HG03571 (cell line): Measurements from ENCODE around the gene SLC47A2.
"Not testable (repeated sequence)": the region's sequence is repeated elsewhere in the genome, so short reads cannot be mapped to it uniquely, and the experiment has no call there.

Experiments used
- ATAC-seq: cut with Tn5 transposase; IDR thresholded peaks from one replicate; pipeline ENCODE4 v1.9.1; 2021; ENCODE audit not compliant: unreplicated experiment

Gene SLC47A2

GRCh38 chr17:19671433-19671832 is 45.0 kb downstream of the SLC47A2 start:
- no peak for ATAC-seq

- no peak for ATAC-seq
These were observed 45.5 kb downstream of the SLC47A2 start for GRCh38 chr17:19670908-19671307.

DNA sequence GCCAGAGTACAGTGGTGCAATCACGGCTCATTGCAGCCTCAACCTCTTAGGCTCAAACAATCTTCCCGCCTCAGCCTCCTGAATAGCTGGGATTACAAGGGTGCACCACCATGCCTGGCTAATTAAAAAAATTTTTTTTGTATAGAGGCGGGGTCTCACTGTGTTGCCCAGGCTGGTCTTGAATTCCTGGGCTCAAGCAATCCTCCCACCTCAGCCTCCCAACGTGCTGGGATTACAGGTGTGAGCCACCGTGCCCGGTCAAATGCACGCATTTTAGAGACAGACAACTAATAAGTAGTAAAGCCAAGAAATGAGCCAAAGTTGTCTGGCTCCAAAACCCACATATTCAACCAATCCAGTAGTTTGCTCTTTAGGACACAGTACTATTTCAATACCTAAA is 46.7 kb downstream of the SLC47A2 start:
- ATAC-seq = not testable (repeated sequence)

GRCh38 chr17:19664821-19665181 is 51.6 kb downstream of the SLC47A2 start:
- no peak for ATAC-seq

GRCh38 chr17:19664136-19664820 is 52.1 kb downstream of the SLC47A2 start:
- no peak for ATAC-seq

DNA sequence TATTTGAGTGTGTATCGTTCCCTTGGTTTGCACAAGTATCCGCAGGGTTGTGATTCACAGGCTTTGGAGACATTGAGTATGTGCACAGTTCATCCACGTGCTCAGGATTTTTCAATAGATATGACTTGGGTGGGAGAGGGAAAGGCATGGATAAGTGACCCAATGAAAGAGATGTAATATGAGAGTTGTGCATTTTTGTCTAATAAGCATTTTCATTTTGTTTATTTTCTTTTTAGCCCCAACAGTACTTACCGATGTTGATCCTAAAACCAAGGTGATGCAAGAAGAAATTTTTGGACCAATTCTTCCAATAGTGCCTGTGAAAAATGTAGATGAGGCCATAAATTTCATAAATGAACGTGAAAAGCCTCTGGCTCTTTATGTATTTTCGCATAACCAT is 53.3 kb downstream of the SLC47A2 start:
- ATAC-seq = no peak

DNA sequence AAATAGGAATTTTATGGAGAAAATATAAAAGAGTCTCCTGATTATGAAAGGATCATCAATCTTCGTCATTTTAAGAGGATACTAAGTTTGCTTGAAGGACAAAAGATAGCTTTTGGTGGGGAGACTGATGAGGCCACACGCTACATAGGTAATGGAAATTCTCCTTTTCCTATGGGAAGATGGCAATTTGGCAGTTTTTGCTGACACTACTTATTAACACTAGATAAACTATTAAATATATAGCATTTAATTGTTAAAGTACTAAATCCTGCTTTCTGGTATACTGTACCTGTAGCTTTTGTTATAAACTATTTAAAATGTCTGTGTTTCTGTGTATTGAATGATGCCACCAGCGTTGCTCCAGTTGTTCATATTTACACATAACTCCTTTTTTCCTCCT is 55.3 kb downstream of the SLC47A2 start:
- ATAC-seq = no peak

- ATAC-seq = no peak
These were observed 56.0 kb downstream of the SLC47A2 start for GRCh38 chr17:19660219-19660870.

GRCh38 chr17:19659366-19660177 is 56.8 kb downstream of the SLC47A2 start:
- ATAC-seq = no peak

GRCh38 chr17:19656851-19657581 is 59.4 kb downstream of the SLC47A2 start:
- no peak for ATAC-seq

- no peak for ATAC-seq
These were observed 60.0 kb downstream of the SLC47A2 start for GRCh38 chr17:19656336-19656735.

- no peak for ATAC-seq
These were observed 61.5 kb downstream of the SLC47A2 start for GRCh38 chr17:19654896-19655295.

- ATAC-seq = no peak
These were observed 62.0 kb downstream of the SLC47A2 start for GRCh38 chr17:19654342-19654886.

DNA sequence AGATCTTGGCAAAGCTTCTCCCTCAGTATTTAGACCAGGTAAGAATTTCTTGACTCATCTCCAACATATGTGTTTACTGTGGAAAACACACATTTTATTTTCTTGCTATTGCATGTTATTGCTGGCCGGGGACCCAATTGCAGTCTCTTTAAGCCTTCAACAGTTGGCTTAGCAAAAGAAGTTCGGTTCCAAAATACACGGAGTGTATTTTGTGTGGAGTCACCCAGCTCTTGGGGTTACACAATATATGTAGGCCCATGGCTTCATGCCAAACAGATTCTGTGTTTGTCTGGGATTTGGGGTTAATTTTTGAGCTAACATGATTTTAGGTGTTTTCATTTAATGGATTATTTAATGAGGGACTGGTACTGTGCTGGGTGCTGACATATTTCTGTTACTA is 63.8 kb downstream of the SLC47A2 start:
- ATAC-seq = no peak

DNA sequence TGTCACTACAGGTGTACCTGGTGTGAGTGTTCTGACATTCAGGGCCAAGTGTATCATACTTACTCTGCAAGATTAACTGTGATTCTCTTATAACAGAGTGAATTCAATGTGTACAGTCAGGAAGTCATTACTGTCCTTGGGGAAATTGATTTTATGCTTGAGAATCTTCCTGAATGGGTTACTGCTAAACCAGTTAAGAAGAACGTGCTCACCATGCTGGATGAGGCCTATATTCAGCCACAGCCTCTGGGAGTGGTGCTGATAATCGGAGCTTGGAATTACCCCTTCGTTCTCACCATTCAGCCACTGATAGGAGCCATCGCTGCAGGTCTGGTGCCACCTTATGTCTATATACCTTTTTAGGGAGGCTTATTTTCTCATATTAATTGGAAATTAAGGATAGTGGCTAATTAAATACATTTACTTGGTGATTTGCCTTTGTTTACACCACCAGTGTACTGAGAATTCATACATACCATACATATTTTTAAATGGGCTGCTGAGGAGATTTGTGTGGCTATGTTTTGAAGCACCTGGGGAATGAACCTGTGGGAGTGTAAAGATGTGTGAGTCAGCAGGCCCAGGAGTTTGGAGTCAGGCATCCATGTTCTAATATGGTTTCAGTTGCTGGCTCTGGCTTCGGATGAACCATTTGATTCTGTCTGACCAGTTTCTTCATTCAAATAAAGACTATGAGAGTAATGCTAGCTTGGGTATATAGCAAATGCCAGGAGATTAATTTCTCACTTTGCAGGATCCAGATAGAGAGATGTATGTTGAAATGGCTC is 64.7 kb downstream of the SLC47A2 start:
- ATAC-seq = no peak

DNA sequence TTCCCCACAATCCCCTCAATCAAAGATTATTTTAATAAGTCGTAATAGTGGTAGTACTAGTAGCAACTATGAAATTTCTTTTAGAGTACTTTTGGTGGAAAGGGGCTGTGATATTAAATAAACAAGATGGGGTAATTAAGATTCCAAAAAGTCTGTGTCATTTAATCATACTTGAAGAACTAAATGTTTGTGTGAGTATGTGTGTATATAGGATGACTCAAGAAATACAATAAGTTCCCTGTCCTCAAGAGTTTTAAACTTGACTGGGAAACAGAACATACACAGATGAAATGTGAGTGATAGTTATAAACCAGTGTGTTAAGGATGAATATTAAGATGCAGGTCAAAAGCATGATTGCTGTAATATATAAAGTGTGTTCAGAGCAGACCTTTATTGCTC is 65.6 kb downstream of the SLC47A2 start:
- ATAC-seq = no peak

DNA sequence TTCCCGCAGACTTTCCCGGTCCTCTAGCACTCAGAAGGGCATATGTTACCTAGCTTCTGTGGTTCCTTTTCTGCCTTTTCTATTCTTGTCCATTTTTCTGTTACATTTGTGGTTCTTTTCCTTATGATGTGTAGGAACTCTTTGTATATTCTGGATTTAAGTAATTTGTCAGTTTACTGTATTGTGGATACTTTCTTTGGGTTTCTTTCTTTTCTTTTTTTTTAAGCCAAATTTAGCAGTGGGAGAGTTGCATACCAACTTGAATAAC is 67.2 kb downstream of the SLC47A2 start:
- no peak for ATAC-seq

- peak; percentile 89 for ATAC-seq
These were observed 67.7 kb downstream of the SLC47A2 start, which contains the start of gene ALDH3A2 for GRCh38 chr17:19648475-19649273. TSS of gene ALDH3A2 (plus strand) at chr17:19648751. CDS start at chr17:19648972, 221 bp downstream.

DNA sequence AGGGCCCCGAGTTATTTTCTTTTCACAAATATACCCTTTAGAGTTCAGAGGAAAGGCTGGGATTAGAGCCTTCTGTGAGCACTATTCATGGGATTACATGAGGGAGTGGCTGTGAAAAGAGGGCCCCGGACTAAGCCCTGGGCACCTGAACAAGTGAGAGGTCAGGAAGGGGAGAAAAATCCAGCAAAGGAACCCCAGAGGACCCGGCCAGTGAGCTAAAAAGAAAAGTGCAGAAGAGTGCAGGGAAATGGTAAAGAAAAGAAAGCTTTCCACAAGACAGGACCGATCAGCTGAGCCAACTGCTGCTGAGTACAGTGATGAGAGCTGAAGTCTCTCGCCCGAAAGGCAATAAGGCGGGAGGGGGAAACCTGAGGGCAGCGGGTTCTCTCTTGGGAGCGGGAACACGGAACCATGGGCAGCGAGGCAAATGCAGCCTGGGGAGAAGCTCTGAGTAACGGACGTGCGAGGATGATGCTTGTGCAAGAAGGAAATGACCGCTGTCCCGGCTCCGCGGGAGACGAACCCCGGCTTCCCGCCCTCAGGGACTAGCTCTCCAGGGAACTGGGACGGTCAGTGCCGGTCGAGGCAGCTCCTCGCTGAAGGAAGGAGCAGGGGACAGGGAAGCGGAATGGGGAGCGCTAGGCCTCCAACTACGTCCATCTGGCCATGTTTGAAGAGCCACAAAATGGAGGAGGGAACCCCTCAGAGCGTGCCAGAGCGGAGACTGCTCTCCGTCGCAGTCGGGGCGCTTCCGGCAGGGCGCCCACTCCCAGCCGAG is 68.5 kb downstream of the SLC47A2 start:
- peak; percentile 42 for ATAC-seq
